PC-9 (cell line): ENCODE measurements around the gene BCAT1.

ENCODE experiments used
- CTCF ChIP-seq: fragments of 200-600 bp; sonication (generic); conservative IDR thresholded peaks from 2 replicates; pipeline ENCODE4 v1.6.1; 2017; ENCODE audit warnings: mixed run types, antibody characterized with exemption, mild to moderate bottlenecking, moderate library complexity
- EZH2 ChIP-seq: fragments of 200-600 bp; sonication (generic); IDR thresholded peaks from 2 replicates; pipeline ENCODE4 v1.8.0; 2017; ENCODE audit warnings: antibody characterized with exemption, low read depth

DNA sequence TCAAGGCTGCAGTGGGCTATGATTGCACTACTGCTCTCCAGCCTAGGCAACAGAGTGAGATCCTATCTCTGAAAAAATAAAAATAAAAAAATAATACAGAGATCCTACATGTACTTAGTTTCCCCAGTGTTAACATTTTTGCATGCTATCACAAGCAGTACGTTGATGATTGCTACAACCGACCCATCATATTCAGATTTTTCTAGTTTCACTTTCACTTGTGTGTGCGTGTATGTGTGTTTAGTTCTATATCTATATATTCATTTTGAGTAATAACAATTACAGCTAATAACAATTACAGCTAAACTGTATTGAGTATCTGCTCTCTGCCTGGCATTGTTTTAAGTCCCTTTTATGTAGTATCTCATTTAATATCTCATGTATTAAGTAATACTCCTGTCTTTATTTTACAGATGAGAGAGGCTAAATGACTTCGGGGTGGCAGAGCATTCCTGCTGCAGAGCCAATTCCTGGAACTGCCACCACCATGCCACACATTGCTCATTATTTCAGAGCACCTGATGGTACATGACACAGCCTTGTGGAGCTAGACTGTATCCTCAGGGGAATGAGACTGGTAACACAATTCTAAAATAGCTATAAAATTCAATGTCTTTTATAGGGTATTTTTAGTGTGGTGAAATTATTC, 153.1 kb downstream of the BCAT1 start:
- no peak for TF ChIP-seq CTCF
- no peak for TF ChIP-seq EZH2
